ENCODE measurements around the gene HOMER2. TPM values are rescaled to one million over a fixed set of nuclear protein-coding genes. Genes with fewer than 3 reads are reported as not detected.
"Not testable (repeated sequence)": the region's sequence is repeated elsewhere in the genome, so short reads cannot be mapped to it uniquely, and the experiment has no call there.

HOMER2 gene
- total RNA-seq, 1 experiment from 2014 or later: 40.4 TPM

- in situ Hi-C loops (cut with HindIII; ENCODE audit: low sequenced_read_pairs); DNase-seq (ENCODE audit: low spot score): not testable (repeated sequence)
Observed at GRCh38 chr15:82821396-82821795, 131.1 kb downstream of the HOMER2 start.

- no peak for DNase-seq (ENCODE audit: low spot score)
- in situ Hi-C loops (cut with HindIII; ENCODE audit: low sequenced_read_pairs): no loop called here
Observed at GRCh38 chr15:82820128-82820527, 132.4 kb downstream of the HOMER2 start.

GRCh38 chr15:82812994-82813393, 139.5 kb downstream of the HOMER2 start:
- DNase-seq (ENCODE audit: low spot score): no peak
- in situ Hi-C loops (cut with HindIII; ENCODE audit: low sequenced_read_pairs): no loop called here

- DNase-seq (ENCODE audit: low spot score): peak; percentile 15
- in situ Hi-C loops (cut with HindIII; ENCODE audit: low sequenced_read_pairs): no loop called here
Observed at GRCh38 chr15:82810890-82811426, 141.6 kb downstream of the HOMER2 start.

GRCh38 chr15:82810061-82810889, 142.2 kb downstream of the HOMER2 start:
- DNase-seq (ENCODE audit: low spot score): peak; percentile 29
- in situ Hi-C loops (cut with HindIII; ENCODE audit: low sequenced_read_pairs): no loop called here

- peak; percentile 99 for DNase-seq (ENCODE audit: low spot score)
- in situ Hi-C loops (cut with HindIII; ENCODE audit: low sequenced_read_pairs): no loop called here
Observed at GRCh38 chr15:82809308-82810060, 143.0 kb downstream of the HOMER2 start, which contains the start of gene WHAMM. Gene WHAMM (plus strand): TSS chr15:82809628. CDS start chr15:82809727, 99 bp downstream.

GRCh38 chr15:82808634-82809041, 143.9 kb downstream of the HOMER2 start:
- in situ Hi-C loops (cut with HindIII; ENCODE audit: low sequenced_read_pairs): no loop called here
- DNase-seq (ENCODE audit: low spot score): no peak

GRCh38 chr15:82807920-82808633, 144.4 kb downstream of the HOMER2 start:
- in situ Hi-C loops (cut with HindIII; ENCODE audit: low sequenced_read_pairs): no loop called here
- DNase-seq (ENCODE audit: low spot score): no peak

- DNase-seq (ENCODE audit: low spot score): no peak
- in situ Hi-C loops (cut with HindIII; ENCODE audit: low sequenced_read_pairs): no loop called here
Observed at GRCh38 chr15:82805994-82806406, 146.5 kb downstream of the HOMER2 start, which contains the start of gene FSD2. Gene FSD2 (minus strand): TSS chr15:82806069. CDS start chr15:82787390, 18,679 bp downstream.

- no peak for DNase-seq (ENCODE audit: low spot score)
- in situ Hi-C loops (cut with HindIII; ENCODE audit: low sequenced_read_pairs): no loop called here
Observed at GRCh38 chr15:82804575-82804949, 148.0 kb downstream of the HOMER2 start.

- no peak for DNase-seq (ENCODE audit: low spot score)
- in situ Hi-C loops (cut with HindIII; ENCODE audit: low sequenced_read_pairs): no loop called here
Observed at GRCh38 chr15:82803793-82804574, 148.5 kb downstream of the HOMER2 start.

- in situ Hi-C loops (cut with HindIII; ENCODE audit: low sequenced_read_pairs): no loop called here
- no peak for DNase-seq (ENCODE audit: low spot score)
Observed at GRCh38 chr15:82802497-82802896, 150.0 kb downstream of the HOMER2 start.

- no peak for DNase-seq (ENCODE audit: low spot score)
- in situ Hi-C loops (cut with HindIII; ENCODE audit: low sequenced_read_pairs): no loop called here
Observed at GRCh38 chr15:82799183-82799841, 153.2 kb downstream of the HOMER2 start.

Other genes starting within 250 kb of the HOMER2 start
- 3.1 and 5.3 TPM in 2 replicates for gene AP3B2, start 242.8 kb downstream of the HOMER2 start, total RNA-seq (2014; rRNA removed; shearing (Covaris generic))
- gene FSD2, start 146.7 kb downstream of the HOMER2 start, total RNA-seq (2014; rRNA removed; shearing (Covaris generic)): not detected in 2 replicates
- gene WHAMM, start 143.1 kb downstream of the HOMER2 start, total RNA-seq (2014; rRNA removed; shearing (Covaris generic)): 6.7 and 8.2 TPM in 2 replicates
- gene RAMAC, start 33.5 kb upstream of the HOMER2 start, total RNA-seq (2014; rRNA removed; shearing (Covaris generic)): 26.8 and 38.9 TPM in 2 replicates
- gene C15orf40, start 58.9 kb upstream of the HOMER2 start, total RNA-seq (2014; rRNA removed; shearing (Covaris generic)): 15.7 and 21.2 TPM in 2 replicates
- gene BTBD1, start 114.5 kb upstream of the HOMER2 start, total RNA-seq (2014; rRNA removed; shearing (Covaris generic)): 78.8 and 136 TPM in 2 replicates
- not detected in 2 replicates for gene TM6SF1, start 154.9 kb upstream of the HOMER2 start, total RNA-seq (2014; rRNA removed; shearing (Covaris generic))

All from G401 (cell line).